Peyer's patch (tissue), 4 donors: Measurements from ENCODE around the gene PRPF31. TPM values are rescaled to one million over a fixed set of nuclear protein-coding genes. Genes with fewer than 3 reads are reported as not detected.

Experiments used
- DNase-seq, 3 donors: peaks; one replicate each; pipeline ENCODE4 v3.0.0-alpha.2; 2017 to 2019
- H3K27ac ChIP-seq, 4 donors: fragments of 200-600 bp; sonication (generic); one replicate each; pipeline ENCODE4 v1.5.1; 2016 to 2019
- H3K27me3 ChIP-seq, 2 donors: fragments of 200-600 bp; sonication (generic); one replicate each; pipeline ENCODE4 v1.5.1; 2019
- H3K36me3 ChIP-seq, 3 donors: fragments of 200-600 bp; sonication (generic); one replicate each; pipeline ENCODE4 v1.5.1; 2016 to 2019
- H3K4me1 ChIP-seq, 4 donors: fragments of 200-600 bp; sonication (generic); one replicate each; pipeline ENCODE4 v1.5.1; 2016 to 2019
- H3K4me3 ChIP-seq, 4 donors: fragments of 200-600 bp; sonication (generic); 1 replicate in 3 of 4; 2 replicates in 1 of 4; pipeline ENCODE4 v1.5.1; 2016 to 2019; ENCODE audit warnings: mild to moderate bottlenecking in 1 of 4
- H3K9me3 ChIP-seq, 4 donors: fragments of 200-600 bp; sonication (generic); one replicate each; pipeline ENCODE4 v1.5.1; 2016 to 2019; ENCODE audit warnings: mild to moderate bottlenecking in 1 of 4
- CTCF ChIP-seq, 6 experiments: fragments of 450-650 bp in 4 of 6; fragments of 200-600 bp in 2 of 6; sonication (generic) in 1 of 6; IDR thresholded peaks; one replicate each; pipeline ENCODE4 v1.5.1; 2017 to 2019; ENCODE audit warnings: antibody characterized with exemption in 6 of 6, mild to moderate bottlenecking in 3 of 6, moderate library complexity in 1 of 6
- POLR2A ChIP-seq, 2 donors: fragments of 450-650 bp; IDR thresholded peaks; one replicate each; pipeline ENCODE4 v1.5.1; 2017; ENCODE audit warnings: antibody characterized with exemption in 2 of 2, mild to moderate bottlenecking in 2 of 2, moderate library complexity in 2 of 2
- total RNA-seq, 4 donors: library from RNA; depleted of rRNA; stranded (reverse); fragments of >200 nt; gene quantifications; one replicate each; pipeline ENCODE4 v1.1.0, GENCODE V29; 2016

The PRPF31 gene
- total RNA-seq, 4 donors from 2014 or later: 23.3 to 75.1 (median 41.4) TPM

GRCh38 chr19:54109651-54110050, 5.9 kb upstream of the PRPF31 start:
- Histone ChIP-seq H3K27ac (no peak overlapping the region), H3K4me1 (peaks cover 0 to 16% (median 6%) of the 10 kb centered on the region in 4 donors), H3K27me3 (no peaks in the 10 kb centered on the region), H3K9me3 (no peaks in the 10 kb centered on the region), H3K36me3 (peaks cover 0 to 66% (median 0%) of the 10 kb centered on the region in 3 donors), H3K4me3 (no peak overlapping the region)
- TF ChIP-seq CTCF (IDR thresholded peaks at IDR 0.05) (no peak), POLR2A (IDR thresholded peaks at IDR 0.05) (no peak)
- no peak for DNase-seq

- H3K9me3 ChIP-seq: no peaks in the 10 kb centered on the region
- peak overlapping the region; percentile 76 to 91 (median 86) for H3K27ac ChIP-seq
- peak; percentile 56 to 78 (median 72) for DNase-seq
- no peak for TF ChIP-seq POLR2A (IDR thresholded peaks at IDR 0.05)
- no peak for TF ChIP-seq CTCF (IDR thresholded peaks at IDR 0.05)
- peaks cover 0 to 31% (median 14%) of the 10 kb centered on the region in 4 donors for H3K4me1 ChIP-seq
- no peaks in the 10 kb centered on the region for H3K27me3 ChIP-seq
- H3K4me3 ChIP-seq: peak overlapping the region; percentile 64 to 81 (median 72)
- H3K36me3 ChIP-seq: peaks cover 0 to 37% (median 0%) of the 10 kb centered on the region in 3 donors
These were observed 1.0 kb upstream of the PRPF31 start for GRCh38 chr19:54114340-54115108.

GRCh38 chr19:54121259-54121658, 5.7 kb downstream of the PRPF31 start:
- Histone ChIP-seq H3K27ac (no peak overlapping the region), H3K27me3 (no peaks in the 10 kb centered on the region), H3K36me3 (peaks cover 0 to 79% (median 0%) of the 10 kb centered on the region in 3 donors), H3K4me1 (peaks cover 0 to 11% (median 3%) of the 10 kb centered on the region in 4 donors), H3K9me3 (no peaks in the 10 kb centered on the region), H3K4me3 (no peak overlapping the region)
- TF ChIP-seq CTCF (IDR thresholded peaks at IDR 0.05) (no peak), POLR2A (IDR thresholded peaks at IDR 0.05) (no peak)
- peak in 2 of 3 donors; percentile 62 to 75 for DNase-seq

- Histone ChIP-seq H3K27me3 (no peaks in the 10 kb centered on the region), H3K9me3 (no peaks in the 10 kb centered on the region), H3K4me1 (no peaks in the 10 kb centered on the region), H3K27ac (no peak overlapping the region), H3K4me3 (no peak overlapping the region), H3K36me3 (peaks cover 0 to 97% (median 0%) of the 10 kb centered on the region in 3 donors)
- no peak for TF ChIP-seq CTCF (IDR thresholded peaks at IDR 0.05)
- no peak for TF ChIP-seq POLR2A (IDR thresholded peaks at IDR 0.05)
- no peak for DNase-seq
These were observed 8.1 kb downstream of the PRPF31 start for GRCh38 chr19:54123682-54124081.

- H3K27ac ChIP-seq: no peak overlapping the region
- no peak overlapping the region for H3K4me3 ChIP-seq
- TF ChIP-seq POLR2A (IDR thresholded peaks at IDR 0.05) (no peak), CTCF (IDR thresholded peaks at IDR 0.05) (no peak)
- H3K27me3 ChIP-seq: no peaks in the 10 kb centered on the region
- H3K9me3 ChIP-seq: no peaks in the 10 kb centered on the region
- DNase-seq: no peak
- no peaks in the 10 kb centered on the region for H3K4me1 ChIP-seq
- peaks cover 0 to 97% (median 0%) of the 10 kb centered on the region in 3 donors for H3K36me3 ChIP-seq
These were observed 8.8 kb downstream of the PRPF31 start for GRCh38 chr19:54124393-54124792.
